HEK293T (cell line): ENCODE results near the gene TREML1.

Source experiments
- CTBP1 ChIP-seq: fragments of 450-650 bp; IDR thresholded peaks from 2 replicates; pipeline ENCODE4 v1.6.1; 2016; ENCODE audit warnings: borderline replicate concordance
- ELF4 ChIP-seq: fragments of 450-650 bp; IDR thresholded peaks from 2 replicates; pipeline ENCODE4 v1.6.1; 2017; ENCODE audit warnings: antibody characterized with exemption
- FOXM1 ChIP-seq: fragments of 450-650 bp; IDR thresholded peaks from 2 replicates; pipeline ENCODE4 v1.6.1; 2017; ENCODE audit warnings: mild to moderate bottlenecking, borderline replicate concordance
- NFRKB ChIP-seq: fragments of 450-650 bp; IDR thresholded peaks from 2 replicates; pipeline ENCODE4 v1.6.1; 2016; ENCODE audit warnings: mild to moderate bottlenecking, moderate library complexity
- SP1 ChIP-seq: fragments of 450-650 bp; IDR thresholded peaks from 2 replicates; pipeline ENCODE4 v1.6.1; 2017
- TARDBP ChIP-seq: fragments of 450-650 bp; IDR thresholded peaks from 2 replicates; pipeline ENCODE4 v1.6.1; 2016

- TF ChIP-seq SP1 (no peak), CTBP1 (no peak), FOXM1 (no peak), TARDBP (no peak), ELF4 (no peak), NFRKB (no peak)
Observed at GRCh38 chr6:41161380-41161779, 7.2 kb upstream of the TREML1 start.
